Measurements from ENCODE around the gene IFNA7. TPM values are rescaled to one million over a fixed set of nuclear protein-coding genes. Genes with fewer than 3 reads are reported as not detected.

IFNA7 gene
- total and polyA plus RNA-seq, 2 experiments from 2014 or later = not detected

DNA sequence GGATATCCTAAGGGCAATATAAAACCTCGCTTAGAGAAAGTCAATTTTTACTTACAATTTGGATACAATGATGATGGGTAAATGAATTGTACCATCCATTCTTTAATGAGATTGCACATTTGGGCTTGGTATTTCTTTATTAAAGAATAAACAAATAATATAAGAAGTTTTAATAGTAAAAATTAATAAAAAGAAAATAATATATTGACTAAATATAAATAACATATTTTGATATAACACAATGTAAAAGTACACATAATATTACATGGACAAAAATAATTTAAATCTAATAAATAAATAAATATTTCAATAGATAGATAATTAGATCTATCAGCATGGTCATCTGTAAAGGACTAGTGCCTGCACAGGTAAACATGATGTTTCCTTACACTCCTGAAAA lies 36.5 kb downstream of the IFNA7 start:
- Histone ChIP-seq H3K4me3 (no peak overlapping the region), H3F3A (replicated peaks; ENCODE audit: low read depth) (no peaks in the 10 kb centered on the region), H3K9me2 (ENCODE audit: insufficient read depth) (no peaks in the 10 kb centered on the region), H3K79me2 (replicated peaks; ENCODE audit: insufficient read depth) (no peaks in the 10 kb centered on the region), H3K27ac (ENCODE audit: low read depth) (no peak overlapping the region), H3K4me1 (ENCODE audit: insufficient read depth) (no peaks in the 10 kb centered on the region), H3K4me2 (no peak overlapping the region), H2AFZ (no peak overlapping the region), H3K36me3 (ENCODE audit: insufficient read depth) (no peaks in the 10 kb centered on the region), H4K20me1 (replicated peaks; ENCODE audit: insufficient read depth) (no peaks in the 10 kb centered on the region), H3K27me3 (ENCODE audit: insufficient read depth) (no peaks in the 10 kb centered on the region)
- no peaks in the 10 kb centered on the region for H3K9me3 Mint-ChIP-seq
- peaks cover 3% of the 10 kb centered on the region for H3K27me3 Mint-ChIP-seq (ENCODE audit: insufficient read depth, low read depth, poor library complexity)
- ATAC-seq (no peak), DNase-seq (ENCODE audit: low spot score) (no peak)
- H3K4me1 Mint-ChIP-seq = no peaks in the 10 kb centered on the region
- TF ChIP-seq EZH2 (IDR thresholded peaks at IDR 0.05; ENCODE audit: low read depth, unreplicated experiment) (no peak), POLR2AphosphoS5 (IDR thresholded peaks at IDR 0.05; ENCODE audit: low read depth) (no peak), STAT1 (IDR thresholded peaks at IDR 0.05; ENCODE audit: unreplicated experiment) (no peak), JUNB (IDR thresholded peaks at IDR 0.05; ENCODE audit: unreplicated experiment) (no peak)
- TF ChIP-seq, protein P1, sequence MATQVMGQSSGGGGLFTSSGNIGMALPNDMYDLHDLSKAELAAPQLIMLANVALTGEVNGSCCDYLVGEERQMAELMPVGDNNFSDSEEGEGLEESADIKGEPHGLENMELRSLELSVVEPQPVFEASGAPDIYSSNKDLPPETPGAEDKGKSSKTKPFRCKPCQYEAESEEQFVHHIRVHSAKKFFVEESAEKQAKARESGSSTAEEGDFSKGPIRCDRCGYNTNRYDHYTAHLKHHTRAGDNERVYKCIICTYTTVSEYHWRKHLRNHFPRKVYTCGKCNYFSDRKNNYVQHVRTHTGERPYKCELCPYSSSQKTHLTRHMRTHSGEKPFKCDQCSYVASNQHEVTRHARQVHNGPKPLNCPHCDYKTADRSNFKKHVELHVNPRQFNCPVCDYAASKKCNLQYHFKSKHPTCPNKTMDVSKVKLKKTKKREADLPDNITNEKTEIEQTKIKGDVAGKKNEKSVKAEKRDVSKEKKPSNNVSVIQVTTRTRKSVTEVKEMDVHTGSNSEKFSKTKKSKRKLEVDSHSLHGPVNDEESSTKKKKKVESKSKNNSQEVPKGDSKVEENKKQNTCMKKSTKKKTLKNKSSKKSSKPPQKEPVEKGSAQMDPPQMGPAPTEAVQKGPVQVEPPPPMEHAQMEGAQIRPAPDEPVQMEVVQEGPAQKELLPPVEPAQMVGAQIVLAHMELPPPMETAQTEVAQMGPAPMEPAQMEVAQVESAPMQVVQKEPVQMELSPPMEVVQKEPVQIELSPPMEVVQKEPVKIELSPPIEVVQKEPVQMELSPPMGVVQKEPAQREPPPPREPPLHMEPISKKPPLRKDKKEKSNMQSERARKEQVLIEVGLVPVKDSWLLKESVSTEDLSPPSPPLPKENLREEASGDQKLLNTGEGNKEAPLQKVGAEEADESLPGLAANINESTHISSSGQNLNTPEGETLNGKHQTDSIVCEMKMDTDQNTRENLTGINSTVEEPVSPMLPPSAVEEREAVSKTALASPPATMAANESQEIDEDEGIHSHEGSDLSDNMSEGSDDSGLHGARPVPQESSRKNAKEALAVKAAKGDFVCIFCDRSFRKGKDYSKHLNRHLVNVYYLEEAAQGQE (IDR thresholded peaks at IDR 0.05; ENCODE audit: unreplicated experiment) = no peak
- no peaks in the 10 kb centered on the region for H3K36me3 Mint-ChIP-seq (ENCODE audit: low read depth)
- H3K27ac Mint-ChIP-seq = no peak overlapping the region
- H3K4me3 Mint-ChIP-seq = no peak overlapping the region

DNA sequence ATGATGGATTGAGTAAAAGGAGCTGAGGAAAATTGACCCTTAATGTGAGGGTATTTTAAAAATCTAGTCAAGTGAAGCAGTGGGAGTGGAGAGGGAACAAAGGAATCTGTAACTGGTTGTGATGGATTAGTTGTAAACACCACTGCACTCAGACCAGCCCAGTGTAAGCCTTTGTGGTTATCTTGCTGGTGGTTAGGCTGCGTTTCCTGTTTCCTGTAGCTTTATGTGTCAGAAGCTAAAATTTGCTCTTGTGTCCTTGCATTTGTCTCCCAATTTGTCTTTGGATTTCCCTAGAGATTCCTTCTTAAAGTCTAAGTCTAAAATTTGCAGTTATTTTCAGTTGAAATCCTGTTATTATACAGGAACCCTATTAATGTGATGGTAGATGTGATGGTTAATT lies 41.8 kb downstream of the IFNA7 start:
- Histone ChIP-seq H3K9me2 (ENCODE audit: insufficient read depth) (no peaks in the 10 kb centered on the region), H3K79me2 (replicated peaks; ENCODE audit: insufficient read depth) (no peaks in the 10 kb centered on the region), H3K4me3 (no peak overlapping the region), H4K20me1 (replicated peaks; ENCODE audit: insufficient read depth) (no peaks in the 10 kb centered on the region), H2AFZ (no peak overlapping the region), H3K27me3 (ENCODE audit: insufficient read depth) (no peaks in the 10 kb centered on the region), H3K36me3 (ENCODE audit: insufficient read depth) (no peaks in the 10 kb centered on the region), H3F3A (replicated peaks; ENCODE audit: low read depth) (no peaks in the 10 kb centered on the region), H3K4me1 (ENCODE audit: insufficient read depth) (no peaks in the 10 kb centered on the region), H3K27ac (ENCODE audit: low read depth) (no peak overlapping the region), H3K4me2 (no peak overlapping the region)
- DNase-seq (ENCODE audit: low spot score) (no peak), ATAC-seq (no peak)
- H3K36me3 Mint-ChIP-seq (ENCODE audit: low read depth) = no peaks in the 10 kb centered on the region
- no peaks in the 10 kb centered on the region for H3K4me1 Mint-ChIP-seq
- TF ChIP-seq, protein P1 (IDR thresholded peaks at IDR 0.05; ENCODE audit: unreplicated experiment) = no peak
- TF ChIP-seq ZNF331 (CRISPR knock-in tag; IDR thresholded peaks at IDR 0.05; ENCODE audit: low read depth) (no peak), JUNB (IDR thresholded peaks at IDR 0.05; ENCODE audit: unreplicated experiment) (no peak), EZH2phosphoT487 (IDR thresholded peaks at IDR 0.05; ENCODE audit: unreplicated experiment) (no peak), ZNF114 (CRISPR knock-in tag; IDR thresholded peaks at IDR 0.05) (no peak), EZH2 (IDR thresholded peaks at IDR 0.05; ENCODE audit: low read depth, unreplicated experiment) (no peak), CREB1 (CRISPR knock-in tag; IDR thresholded peaks at IDR 0.05; ENCODE audit: low read depth) (no peak)
- TF ChIP-seq, protein P2, sequence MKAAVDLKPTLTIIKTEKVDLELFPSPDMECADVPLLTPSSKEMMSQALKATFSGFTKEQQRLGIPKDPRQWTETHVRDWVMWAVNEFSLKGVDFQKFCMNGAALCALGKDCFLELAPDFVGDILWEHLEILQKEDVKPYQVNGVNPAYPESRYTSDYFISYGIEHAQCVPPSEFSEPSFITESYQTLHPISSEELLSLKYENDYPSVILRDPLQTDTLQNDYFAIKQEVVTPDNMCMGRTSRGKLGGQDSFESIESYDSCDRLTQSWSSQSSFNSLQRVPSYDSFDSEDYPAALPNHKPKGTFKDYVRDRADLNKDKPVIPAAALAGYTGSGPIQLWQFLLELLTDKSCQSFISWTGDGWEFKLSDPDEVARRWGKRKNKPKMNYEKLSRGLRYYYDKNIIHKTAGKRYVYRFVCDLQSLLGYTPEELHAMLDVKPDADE (IDR thresholded peaks at IDR 0.05) = no peak
- H3K4me3 Mint-ChIP-seq = no peak overlapping the region
- H3K27me3 Mint-ChIP-seq (ENCODE audit: insufficient read depth, low read depth, poor library complexity) = no peaks in the 10 kb centered on the region
- H3K27ac Mint-ChIP-seq = no peak overlapping the region
- no peaks in the 10 kb centered on the region for H3K9me3 Mint-ChIP-seq
